Hepatic stellate cell (primary cell): ENCODE data around the gene CSTPP1.
A peak's percentile ranks its signal among the peaks of the same experiment; 100 is the strongest.
"Not testable (repeated sequence)": the region's sequence is repeated elsewhere in the genome, so short reads cannot be mapped to it uniquely, and the experiment has no call there.

ENCODE experiments used
- DNase-seq: peaks from one replicate; pipeline ENCODE4 v3.0.0; 2011; ENCODE audit warnings: low spot score

CSTPP1 gene

DNA sequence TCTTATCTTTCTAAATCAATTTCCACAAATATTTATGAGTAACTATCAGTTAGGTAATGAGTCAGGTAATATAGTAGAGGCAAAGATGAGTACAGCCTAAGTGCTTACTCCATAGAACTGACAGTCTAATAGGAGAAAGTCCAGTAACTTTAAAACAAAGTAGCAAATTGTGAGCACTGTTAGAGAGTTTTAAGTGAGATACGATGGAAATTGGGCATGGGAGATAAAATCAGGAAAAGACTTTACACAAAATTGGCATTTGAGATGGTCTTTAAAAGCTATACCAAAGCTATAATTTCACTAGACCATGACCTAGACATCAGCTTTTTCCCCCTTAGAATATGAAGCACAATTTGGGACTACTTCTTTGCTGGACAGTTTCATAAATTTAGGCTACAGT is 113.7 kb downstream of the CSTPP1 start:
- DNase-seq: no peak

GRCh38 chr11:47051217-47051616 is 114.7 kb downstream of the CSTPP1 start:
- DNase-seq: no peak

GRCh38 chr11:47052165-47052564 is 115.6 kb downstream of the CSTPP1 start:
- no peak for DNase-seq

- DNase-seq: no peak
Observed at GRCh38 chr11:47052576-47052975, 116.0 kb downstream of the CSTPP1 start.

DNA sequence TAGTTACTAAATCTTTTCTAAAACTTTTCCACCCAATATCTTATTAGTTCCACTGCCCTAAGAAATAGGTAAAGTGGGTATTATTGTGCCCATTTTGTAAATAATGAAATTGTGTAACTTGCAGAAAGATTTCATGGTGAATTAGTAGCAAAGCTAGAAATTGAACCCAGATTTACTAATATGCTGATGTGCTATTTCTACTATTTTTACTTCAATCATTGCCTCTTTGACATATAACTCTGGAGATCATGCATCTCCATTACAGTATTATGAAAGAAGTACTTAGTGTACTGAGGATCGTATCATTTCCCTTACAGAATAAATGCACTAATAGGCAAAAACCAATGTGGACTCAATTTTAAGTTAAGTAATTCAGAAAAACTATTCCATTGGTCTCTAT is 119.0 kb downstream of the CSTPP1 start:
- no peak for DNase-seq

GRCh38 chr11:47056261-47056915 is 119.8 kb downstream of the CSTPP1 start:
- DNase-seq: peak; percentile 9

- DNase-seq: no peak
Observed at GRCh38 chr11:47057365-47057764, 120.8 kb downstream of the CSTPP1 start.

DNA sequence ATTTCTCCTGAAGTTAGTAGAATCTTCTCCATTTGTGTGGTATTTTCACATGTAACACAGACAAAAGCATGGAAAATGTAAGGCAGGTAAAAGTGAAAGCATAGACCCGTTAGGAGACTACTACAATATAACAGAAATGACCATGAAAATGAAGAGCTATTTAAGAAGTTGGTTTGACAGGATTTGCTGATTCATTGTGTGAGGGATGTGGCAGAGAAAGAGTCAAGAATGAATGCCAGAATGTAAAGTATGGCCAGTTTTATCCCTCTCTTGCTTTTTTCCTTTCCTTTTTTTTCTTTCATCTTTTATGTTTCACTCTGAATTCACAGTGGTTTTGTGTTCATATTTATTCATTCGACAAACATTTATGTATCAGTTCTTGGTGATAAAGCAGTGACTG is 124.2 kb downstream of the CSTPP1 start:
- no peak for DNase-seq

- DNase-seq: no peak
Observed at GRCh38 chr11:47061429-47062178, 125.0 kb downstream of the CSTPP1 start.

DNA sequence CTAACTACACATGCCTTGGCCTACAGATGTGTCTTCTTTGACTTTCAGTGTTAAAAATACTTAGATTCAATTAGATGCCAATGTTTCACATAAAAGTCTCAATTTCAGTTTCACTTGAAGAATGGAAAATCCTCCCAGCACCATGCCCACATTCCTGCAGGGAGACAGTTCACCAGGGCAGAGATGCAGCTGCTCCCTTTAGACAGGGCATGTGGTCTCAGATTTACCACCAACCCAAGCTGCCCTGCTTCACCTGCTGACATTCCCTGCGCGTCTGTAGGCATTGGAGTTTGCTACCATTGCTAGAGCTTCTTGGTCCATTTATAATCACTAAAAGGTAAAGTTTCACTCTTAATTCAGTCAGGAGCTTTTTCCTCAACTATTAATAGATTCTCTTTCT is 126.2 kb downstream of the CSTPP1 start:
- DNase-seq: no peak

DNA sequence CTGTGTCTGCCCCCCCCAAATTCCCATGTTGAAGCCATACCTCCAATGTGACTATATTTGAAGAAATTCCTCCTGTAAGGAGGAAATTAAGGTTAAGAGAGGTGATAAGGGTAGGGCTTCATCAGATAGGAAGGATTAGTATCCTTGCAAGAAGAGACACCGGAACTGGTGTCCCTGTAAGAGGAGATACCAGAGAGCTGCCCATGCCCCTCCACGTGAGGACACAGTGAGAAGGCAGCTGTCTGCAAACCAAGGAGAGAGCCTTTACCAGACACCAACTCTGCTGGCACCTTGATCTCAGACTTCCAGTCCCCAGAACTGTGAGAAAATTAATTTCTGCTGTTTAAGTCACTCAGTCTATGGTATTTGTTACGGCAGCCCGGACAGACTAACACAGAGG is 130.8 kb downstream of the CSTPP1 start:
- no peak for DNase-seq

GRCh38 chr11:47070769-47071168 is 134.2 kb downstream of the CSTPP1 start:
- DNase-seq: no peak

GRCh38 chr11:47071341-47071740 is 134.8 kb downstream of the CSTPP1 start:
- no peak for DNase-seq

GRCh38 chr11:47071791-47072261 is 135.3 kb downstream of the CSTPP1 start:
- no peak for DNase-seq

DNA sequence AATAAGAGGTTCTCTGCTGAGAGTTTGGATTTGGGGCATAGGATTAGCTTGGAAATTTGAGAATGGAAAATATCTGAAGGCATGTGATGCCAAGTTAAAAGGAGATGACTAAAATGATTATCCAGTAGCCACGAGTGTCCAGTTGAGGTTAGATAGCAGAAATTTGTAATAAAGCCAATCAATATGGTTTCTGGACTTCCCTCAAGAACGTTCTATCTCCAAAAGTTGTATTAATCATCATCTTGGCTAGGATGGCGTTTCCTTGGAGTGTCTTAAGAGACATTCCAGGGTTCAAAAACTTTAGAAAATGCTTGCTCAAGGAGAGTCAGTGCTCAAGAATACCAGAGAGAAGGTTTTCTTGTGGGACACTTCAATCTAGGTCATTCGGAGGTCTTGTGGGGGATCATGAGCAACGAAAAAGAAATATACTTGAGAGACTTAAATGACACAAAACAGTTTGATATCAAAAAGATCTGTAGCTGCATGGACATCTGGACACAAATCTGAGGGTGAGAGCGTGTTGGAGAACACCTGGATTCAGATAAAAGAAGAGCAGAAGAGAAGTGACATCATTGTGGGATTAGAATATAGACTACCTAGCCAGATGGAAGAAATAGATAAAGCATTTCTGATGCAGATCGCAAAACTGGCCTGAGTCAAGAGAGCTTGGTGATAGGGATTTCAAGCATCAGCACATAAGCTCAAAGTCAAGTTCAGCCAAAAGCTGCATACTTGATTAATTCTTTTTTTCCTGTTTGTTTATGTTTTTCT is 142.4 kb downstream of the CSTPP1 start:
- no peak for DNase-seq

GRCh38 chr11:47080775-47081174 is 144.2 kb downstream of the CSTPP1 start:
- DNase-seq: not testable (repeated sequence)

GRCh38 chr11:47083913-47084312 is 147.4 kb downstream of the CSTPP1 start:
- no peak for DNase-seq

GRCh38 chr11:47087801-47088200 is 151.2 kb downstream of the CSTPP1 start:
- DNase-seq: no peak

- DNase-seq: no peak
Observed at GRCh38 chr11:47093541-47093940, 157.0 kb downstream of the CSTPP1 start.

GRCh38 chr11:47096871-47097270 is 160.3 kb downstream of the CSTPP1 start:
- not testable (repeated sequence) for DNase-seq

GRCh38 chr11:47098223-47098622 is 161.7 kb downstream of the CSTPP1 start:
- not testable (repeated sequence) for DNase-seq

DNA sequence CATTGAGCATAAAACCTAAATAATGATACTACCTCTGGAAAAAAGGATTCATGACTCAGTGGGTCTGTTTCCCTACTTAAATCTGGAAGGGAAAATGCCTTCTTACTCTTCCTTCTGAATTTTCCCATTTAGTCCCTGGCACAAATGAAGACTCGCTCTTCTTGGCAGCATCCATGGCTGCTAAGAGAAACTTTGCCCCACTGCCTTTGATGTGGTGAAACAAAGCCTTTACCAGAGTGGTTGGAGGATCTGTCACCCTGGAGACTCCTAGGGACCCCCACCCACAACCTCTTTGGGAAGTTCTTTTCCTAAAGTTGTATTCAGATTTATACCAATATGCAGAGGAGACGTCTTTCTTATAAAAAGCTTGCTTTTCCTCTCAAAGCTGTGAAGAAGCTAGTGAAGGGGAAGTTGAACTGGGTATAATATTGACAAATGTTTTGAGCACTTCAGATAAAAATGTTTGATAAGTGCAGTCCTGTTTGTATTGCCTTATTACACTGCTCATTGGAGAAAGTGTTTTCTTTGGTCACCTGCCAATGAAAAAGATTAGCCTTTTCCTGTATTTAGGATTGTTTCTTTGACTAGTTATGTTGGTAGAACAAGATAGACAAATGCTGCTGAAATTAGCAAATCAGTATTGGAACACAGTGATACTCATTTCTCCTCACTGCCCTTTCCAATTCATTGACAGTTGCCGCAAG is 162.8 kb downstream of the CSTPP1 start:
- no peak for DNase-seq
